GM21390 (cell line): ENCODE data around the gene PER3.
A peak's percentile ranks its signal among the peaks of the same experiment; 100 is the strongest.

ENCODE experiments used
- ATAC-seq: cut with Tn5 transposase; IDR thresholded peaks from one replicate; pipeline ENCODE4 v1.9.1; 2021; ENCODE audit not compliant: unreplicated experiment

PER3 gene

GRCh38 chr1:7783826-7784491, at the start of gene PER3:
Gene PER3, plus strand, starts transcription at chr1:7784291. Its CDS starts 587 bp downstream, at chr1:7784878.
- ATAC-seq, result peak; percentile 93

GRCh38 chr1:7738044-7738443, 46.0 kb upstream of the PER3 start:
- ATAC-seq, result no peak

- ATAC-seq, result no peak
These were observed 40.7 kb upstream of the PER3 start for GRCh38 chr1:7743346-7743745.

- ATAC-seq, result no peak
These were observed 39.2 kb upstream of the PER3 start for GRCh38 chr1:7744882-7745281.

- no peak for ATAC-seq
These were observed 38.3 kb upstream of the PER3 start for GRCh38 chr1:7745783-7746182.

GRCh38 chr1:7747605-7748004, 36.5 kb upstream of the PER3 start:
- ATAC-seq, result no peak

- ATAC-seq, result no peak
These were observed 35.0 kb upstream of the PER3 start for GRCh38 chr1:7749126-7749525.

- ATAC-seq, result no peak
These were observed 32.9 kb upstream of the PER3 start for GRCh38 chr1:7751174-7751573.

- ATAC-seq, result no peak
These were observed 31.3 kb upstream of the PER3 start for GRCh38 chr1:7752512-7753417.

- no peak for ATAC-seq
These were observed 30.4 kb upstream of the PER3 start for GRCh38 chr1:7753641-7754040.

- no peak for ATAC-seq
These were observed 29.9 kb upstream of the PER3 start for GRCh38 chr1:7754234-7754633.

- ATAC-seq, result no peak
These were observed 28.6 kb upstream of the PER3 start for GRCh38 chr1:7755448-7755847.

GRCh38 chr1:7760245-7760644, 23.8 kb upstream of the PER3 start:
- no peak for ATAC-seq

GRCh38 chr1:7761103-7761502, 23.0 kb upstream of the PER3 start:
- ATAC-seq, result no peak

- no peak for ATAC-seq
These were observed 16.9 kb upstream of the PER3 start for GRCh38 chr1:7767176-7767575.

GRCh38 chr1:7768583-7768982, 15.5 kb upstream of the PER3 start:
- no peak for ATAC-seq

GRCh38 chr1:7769673-7770412, 14.2 kb upstream of the PER3 start:
- no peak for ATAC-seq

- no peak for ATAC-seq
These were observed 13.5 kb upstream of the PER3 start for GRCh38 chr1:7770669-7770996.

GRCh38 chr1:7770997-7771822, 12.9 kb upstream of the PER3 start, which contains the start of gene VAMP3:
Gene VAMP3, plus strand, starts transcription at chr1:7771296. Its CDS starts 88 bp downstream, at chr1:7771384.
- peak; percentile 75 for ATAC-seq

GRCh38 chr1:7771823-7772299, 12.2 kb upstream of the PER3 start:
- peak; percentile 25 for ATAC-seq

- no peak for ATAC-seq
These were observed 6.5 kb upstream of the PER3 start for GRCh38 chr1:7777591-7777990.
